Neural cell (in vitro differentiated cells): ENCODE data around the gene FHL1. TPM values are rescaled to one million over a fixed set of nuclear protein-coding genes. Genes with fewer than 3 reads are reported as not detected.
A peak's percentile ranks its signal among the peaks of the same experiment; 100 is the strongest.

ENCODE experiments used
- H2AFZ ChIP-seq: fragments of 200-600, 300-800 bp; sonication (generic), shearing (Covaris generic); 2 replicates; pipeline ENCODE4 v1.6.0; 2014; ENCODE audit warnings: low read depth, mild to moderate bottlenecking, antibody characterized with exemption, low read length, moderate library complexity
- H3F3A ChIP-seq: fragments of 200-600 bp; shearing (Covaris generic); 2 replicates; pipeline ENCODE4 v1.6.1; 2016; ENCODE audit warnings: mild to moderate bottlenecking, moderate library complexity, mixed read lengths, antibody characterized with exemption, low read length; ENCODE audit not compliant: insufficient read depth, poor library complexity, severe bottlenecking
- H3K27ac ChIP-seq: fragments of 200-600, 300-800 bp; sonication (generic), shearing (Covaris generic); 2 replicates; pipeline ENCODE4 v1.5.1; 2014; ENCODE audit warnings: mild to moderate bottlenecking, low read length, moderate library complexity
- H3K27me3 ChIP-seq: fragments of 300-800, 200-600 bp; sonication (generic), shearing (Covaris generic); 2 replicates; pipeline ENCODE4 v1.6.0; 2014; ENCODE audit warnings: mild to moderate bottlenecking, low read depth, low read length, moderate library complexity; ENCODE audit not compliant: insufficient read depth
- H3K36me3 ChIP-seq: fragments of 300-800, 200-600 bp; sonication (generic), shearing (Covaris generic); 2 replicates; pipeline ENCODE4 v1.5.1; 2014; ENCODE audit warnings: mild to moderate bottlenecking, antibody characterized with exemption, low read length, moderate library complexity; ENCODE audit not compliant: insufficient read depth
- H3K4me2 ChIP-seq: fragments of 300-800, 200-600 bp; sonication (generic), shearing (Covaris generic); 2 replicates; pipeline ENCODE4 v1.6.0; 2014; ENCODE audit warnings: mild to moderate bottlenecking, low read length
- H3K4me3 ChIP-seq: fragments of 300-800, 200-600 bp; sonication (generic), shearing (Covaris generic); 2 replicates; pipeline ENCODE4 v1.5.1; 2014; ENCODE audit warnings: mild to moderate bottlenecking, low read length, moderate library complexity
- H3K79me2 ChIP-seq: fragments of 200-600 bp; shearing (Covaris generic); replicated peaks from 2 replicates; pipeline ENCODE4 v1.6.0; 2014; ENCODE audit warnings: mild to moderate bottlenecking, low read length, moderate library complexity; ENCODE audit not compliant: insufficient read depth
- H3K9ac ChIP-seq: fragments of 300-800, 200-600 bp; sonication (generic), shearing (Covaris generic); 2 replicates; pipeline ENCODE4 v1.6.1; 2016; ENCODE audit warnings: mild to moderate bottlenecking, low read length, mixed read lengths
- H3K9me2 ChIP-seq: fragments of 200-600 bp; shearing (Covaris generic); 2 replicates; pipeline ENCODE4 v1.6.1; 2016; ENCODE audit warnings: mild to moderate bottlenecking, low read length, mixed read lengths; ENCODE audit not compliant: insufficient read depth
- H3K9me3 ChIP-seq: fragments of 200-600, 300-800 bp; sonication (generic), shearing (Covaris generic); 2 replicates; pipeline ENCODE4 v1.6.1; 2016; ENCODE audit warnings: mild to moderate bottlenecking, mixed run types, low read length, moderate library complexity, mixed read lengths
- H4K20me1 ChIP-seq: fragments of 200-600 bp; shearing (Covaris generic); 2 replicates; pipeline ENCODE4 v1.6.1; 2016; ENCODE audit warnings: mild to moderate bottlenecking, mixed run types; ENCODE audit not compliant: insufficient read depth
- EP300 ChIP-seq: fragments of 450-650 bp; conservative IDR thresholded peaks from 2 replicates; pipeline ENCODE4 v1.6.1; 2014; ENCODE audit warnings: antibody characterized with exemption, mild to moderate bottlenecking, moderate library complexity; ENCODE audit not compliant: poor library complexity, severe bottlenecking
- EZH2 ChIP-seq: fragments of 200-600, 300-800 bp; shearing (Covaris generic), sonication (generic); IDR thresholded peaks from 2 replicates; pipeline ENCODE4 v1.6.1; 2014; ENCODE audit warnings: antibody characterized with exemption, low read length, borderline replicate concordance, mild to moderate bottlenecking; ENCODE audit not compliant: insufficient read depth, poor library complexity, severe bottlenecking
- MXI1 ChIP-seq: fragments of 450-650 bp; conservative IDR thresholded peaks from 2 replicates; pipeline ENCODE4 v1.6.1; 2014; ENCODE audit warnings: antibody characterized with exemption, mild to moderate bottlenecking; ENCODE audit not compliant: poor library complexity, severe bottlenecking
- POLR2AphosphoS5 ChIP-seq: IDR thresholded peaks from 2 replicates; pipeline ENCODE4 v1.6.1; 2012
- RAD21 ChIP-seq: fragments of 450-650 bp; conservative IDR thresholded peaks from 2 replicates; pipeline ENCODE4 v1.6.1; 2014; ENCODE audit warnings: antibody characterized with exemption, mild to moderate bottlenecking, moderate library complexity
- REST ChIP-seq: IDR thresholded peaks from 2 replicates; pipeline ENCODE4 v1.6.1; 2012; ENCODE audit warnings: borderline replicate concordance
- SMC3 ChIP-seq: fragments of 450-650 bp; conservative IDR thresholded peaks from 2 replicates; pipeline ENCODE4 v1.6.1; 2014; ENCODE audit warnings: antibody characterized with exemption, mild to moderate bottlenecking, moderate library complexity; ENCODE audit not compliant: poor library complexity
- TAF1 ChIP-seq: IDR thresholded peaks from 2 replicates; pipeline ENCODE4 v1.6.1; 2012; ENCODE audit warnings: low read depth
- polyA plus RNA-seq: library from polyadenylated mRNA; depleted of rRNA; stranded (reverse); fragments of >200 nt; gene quantifications from 2 replicates; pipeline ENCODE4 v1.2.3, GENCODE V29; 2014
- TF ChIP-seq, protein P1 (sequence below): fragments of 450-650 bp; IDR thresholded peaks from 2 replicates; pipeline ENCODE4 v1.5.1; 2014; ENCODE audit warnings: antibody characterized with exemption, mild to moderate bottlenecking, moderate library complexity; ENCODE audit not compliant: poor library complexity, severe bottlenecking

The FHL1 gene
- polyA plus RNA-seq, 1 donor from 2014 or later = 235 TPM

DNA sequence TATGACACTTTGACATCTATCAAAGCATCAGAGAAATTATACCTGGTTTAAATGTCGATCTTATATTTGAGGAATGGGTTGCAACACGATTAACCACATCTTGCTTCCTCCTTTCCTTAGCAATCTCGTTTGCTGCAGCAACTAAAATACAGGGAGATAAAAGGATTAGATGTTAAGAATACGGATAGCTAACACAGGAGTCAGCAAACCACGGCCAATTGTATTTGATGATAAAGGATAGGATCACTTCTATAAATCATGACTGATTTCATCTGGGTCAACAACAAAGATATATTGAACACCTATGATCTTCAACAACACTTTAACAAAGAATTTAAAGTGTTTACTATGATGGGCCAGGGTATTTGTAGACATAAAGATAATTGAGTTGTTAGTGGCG is 98.9 kb downstream of the FHL1 start:
- Histone ChIP-seq H3K36me3 (no peaks in the 10 kb centered on the region), H4K20me1 (no peaks in the 10 kb centered on the region), H3F3A (no peaks in the 10 kb centered on the region), H3K4me3 (no peak overlapping the region), H3K27me3 (peaks cover 8% of the 10 kb centered on the region), H3K27ac (no peak overlapping the region), H3K9ac (no peak overlapping the region), H3K4me2 (no peak overlapping the region), H3K79me2 (no peaks in the 10 kb centered on the region), H3K9me3 (no peaks in the 10 kb centered on the region), H2AFZ (no peak overlapping the region), H3K9me2 (no peaks in the 10 kb centered on the region)
- TF ChIP-seq REST (no peak), EZH2 (no peak), SMC3 (no peak)

- H3K9ac ChIP-seq = peak overlapping the region; percentile 26
- no peaks in the 10 kb centered on the region for H3K9me3 ChIP-seq
- H3K27me3 ChIP-seq = peaks cover 8% of the 10 kb centered on the region
- TF ChIP-seq RAD21 (no peak), MXI1 (no peak), TAF1 (no peak), SMC3 (no peak), EZH2 (no peak), REST (no peak), POLR2AphosphoS5 (no peak), EP300 (no peak)
- TF ChIP-seq, protein P1, sequence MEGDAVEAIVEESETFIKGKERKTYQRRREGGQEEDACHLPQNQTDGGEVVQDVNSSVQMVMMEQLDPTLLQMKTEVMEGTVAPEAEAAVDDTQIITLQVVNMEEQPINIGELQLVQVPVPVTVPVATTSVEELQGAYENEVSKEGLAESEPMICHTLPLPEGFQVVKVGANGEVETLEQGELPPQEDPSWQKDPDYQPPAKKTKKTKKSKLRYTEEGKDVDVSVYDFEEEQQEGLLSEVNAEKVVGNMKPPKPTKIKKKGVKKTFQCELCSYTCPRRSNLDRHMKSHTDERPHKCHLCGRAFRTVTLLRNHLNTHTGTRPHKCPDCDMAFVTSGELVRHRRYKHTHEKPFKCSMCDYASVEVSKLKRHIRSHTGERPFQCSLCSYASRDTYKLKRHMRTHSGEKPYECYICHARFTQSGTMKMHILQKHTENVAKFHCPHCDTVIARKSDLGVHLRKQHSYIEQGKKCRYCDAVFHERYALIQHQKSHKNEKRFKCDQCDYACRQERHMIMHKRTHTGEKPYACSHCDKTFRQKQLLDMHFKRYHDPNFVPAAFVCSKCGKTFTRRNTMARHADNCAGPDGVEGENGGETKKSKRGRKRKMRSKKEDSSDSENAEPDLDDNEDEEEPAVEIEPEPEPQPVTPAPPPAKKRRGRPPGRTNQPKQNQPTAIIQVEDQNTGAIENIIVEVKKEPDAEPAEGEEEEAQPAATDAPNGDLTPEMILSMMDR = no peak
- no peak overlapping the region for H3K4me2 ChIP-seq
- no peak overlapping the region for H3K27ac ChIP-seq
- H3K4me3 ChIP-seq = peak overlapping the region; percentile 72
- no peaks in the 10 kb centered on the region for H3K79me2 ChIP-seq
- H4K20me1 ChIP-seq = no peaks in the 10 kb centered on the region
- no peaks in the 10 kb centered on the region for H3F3A ChIP-seq
- no peaks in the 10 kb centered on the region for H3K9me2 ChIP-seq
- H3K36me3 ChIP-seq = no peaks in the 10 kb centered on the region
- H2AFZ ChIP-seq = no peak overlapping the region
Observed at GRCh38 chrX:136250191-136251040, 103.1 kb downstream of the FHL1 start.
